Cardiac septum (tissue), 1 donor: ENCODE data around the gene SMIM22. TPM values are rescaled to one million over a fixed set of nuclear protein-coding genes. Genes with fewer than 3 reads are reported as not detected.

Experiments
- DNase-seq: peaks from one replicate; pipeline ENCODE4 v3.0.0-alpha.2; 2020; ENCODE audit warnings: low spot score
- intact Hi-C: fragments of 100-400 bp; cut with DNase I; formaldehyde crosslinking; loops from one replicate; pipeline ENCODE4 v1.14.0; 2022
- total RNA-seq: library from RNA; stranded (reverse); fragmentation: NEBNext Ultra II Directional; extraction: Animal tissue kit (Norgen Biotek cat#: 25700); gene quantifications from one replicate; pipeline ENCODE4 v1.2.1, GENCODE V29; 2021
- donor health status: DM: no; HTN: no; CAD: no.

Gene SMIM22
- total RNA-seq, 1 donor from 2014 or later = not detected

GRCh38 chr16:4806280-4806679, 11.1 kb downstream of the SMIM22 start:
- DNase-seq = no peak
- intact Hi-C loops = loop anchor here (10.0 kb wide), 3 partner anchors 71 to 149 kb away; partner anchors contain the start of genes ANKS3, DNAAF8, NUDT16L1 and SEC14L5

DNA sequence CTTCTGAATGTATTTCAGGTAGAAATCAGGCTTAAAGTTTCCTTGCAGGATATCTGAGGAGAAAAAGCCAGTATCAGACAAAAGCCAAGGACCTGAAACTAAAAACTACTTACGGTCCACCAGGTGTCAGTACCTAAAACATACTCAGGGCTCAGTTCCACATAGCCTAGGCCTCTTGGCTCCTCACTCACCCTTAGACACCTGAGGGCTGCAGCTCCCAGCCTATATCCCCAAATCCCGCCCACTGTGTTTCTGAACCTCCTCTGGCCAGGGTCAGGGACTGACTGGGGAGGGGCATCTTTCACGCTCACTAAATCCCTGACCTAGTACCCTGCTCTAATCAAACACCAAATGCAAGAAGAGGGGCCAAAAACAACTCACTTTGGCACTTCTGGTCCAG, 16.1 kb downstream of the SMIM22 start:
- intact Hi-C loops = no loop called here

GRCh38 chr16:4811773-4812172, 16.6 kb downstream of the SMIM22 start:
- intact Hi-C loops = no loop called here

More for the DNA sequence above, 16.1 kb downstream of the SMIM22 start:
- DNase-seq = no peak

DNA sequence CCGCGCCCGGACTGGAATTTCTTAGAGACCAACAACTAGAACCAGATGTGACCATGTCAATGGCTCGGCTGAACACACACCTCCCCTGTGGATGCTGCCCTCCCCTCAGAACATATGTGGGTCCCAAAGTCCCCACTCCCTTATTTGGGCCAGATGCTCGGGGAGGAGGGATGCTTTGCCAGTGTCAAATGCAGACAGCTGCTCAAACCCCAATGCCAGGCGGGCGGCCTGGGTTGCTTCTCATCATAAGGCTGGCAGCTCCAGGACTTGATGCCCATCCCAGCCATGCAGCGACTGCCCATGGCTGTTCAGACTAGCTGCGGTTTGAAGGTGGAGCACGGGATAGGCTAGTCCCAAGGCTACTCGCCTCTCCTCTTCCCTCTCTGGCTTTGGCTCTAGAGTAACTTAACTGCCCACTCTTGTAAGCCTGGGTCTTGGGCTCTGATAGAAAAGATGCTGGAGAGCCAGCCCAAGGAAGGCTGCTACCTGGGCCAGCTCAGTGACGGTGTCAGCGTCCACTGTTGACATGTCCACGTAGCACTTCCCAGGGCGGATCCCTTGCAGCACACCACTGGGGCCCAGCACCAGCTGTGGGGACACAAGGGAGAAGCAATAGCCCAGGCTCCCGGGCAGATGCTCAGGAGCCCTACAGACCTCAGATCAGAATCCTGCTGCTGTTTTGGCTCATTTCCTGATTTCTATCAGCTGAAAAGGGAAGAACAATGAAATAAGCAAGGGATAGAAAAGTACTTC, 18.3 kb downstream of the SMIM22 start:
- intact Hi-C loops = no loop called here
- no peak for DNase-seq

More at GRCh38 chr16:4811773-4812172, 16.6 kb downstream of the SMIM22 start:
- DNase-seq = no peak

DNA sequence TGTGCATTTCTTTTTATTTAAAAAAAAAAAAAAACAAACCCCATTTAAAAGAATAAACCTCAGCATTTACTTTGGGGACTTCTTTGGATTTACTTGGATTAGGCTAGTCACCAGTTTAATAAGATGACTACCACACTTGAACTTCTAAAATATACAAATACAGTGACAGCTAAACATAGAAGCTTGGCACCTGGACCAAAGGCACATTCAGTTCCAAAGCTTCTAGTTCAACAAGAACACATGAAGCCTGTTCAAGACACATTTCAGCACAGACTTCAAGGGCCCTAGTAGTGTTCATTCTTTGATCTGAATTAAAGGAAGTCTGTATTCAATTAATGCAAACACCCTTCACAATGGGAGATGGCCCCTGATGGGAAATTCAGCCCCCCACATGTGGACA, 18.9 kb downstream of the SMIM22 start:
- no peak for DNase-seq
- intact Hi-C loops = no loop called here

DNA sequence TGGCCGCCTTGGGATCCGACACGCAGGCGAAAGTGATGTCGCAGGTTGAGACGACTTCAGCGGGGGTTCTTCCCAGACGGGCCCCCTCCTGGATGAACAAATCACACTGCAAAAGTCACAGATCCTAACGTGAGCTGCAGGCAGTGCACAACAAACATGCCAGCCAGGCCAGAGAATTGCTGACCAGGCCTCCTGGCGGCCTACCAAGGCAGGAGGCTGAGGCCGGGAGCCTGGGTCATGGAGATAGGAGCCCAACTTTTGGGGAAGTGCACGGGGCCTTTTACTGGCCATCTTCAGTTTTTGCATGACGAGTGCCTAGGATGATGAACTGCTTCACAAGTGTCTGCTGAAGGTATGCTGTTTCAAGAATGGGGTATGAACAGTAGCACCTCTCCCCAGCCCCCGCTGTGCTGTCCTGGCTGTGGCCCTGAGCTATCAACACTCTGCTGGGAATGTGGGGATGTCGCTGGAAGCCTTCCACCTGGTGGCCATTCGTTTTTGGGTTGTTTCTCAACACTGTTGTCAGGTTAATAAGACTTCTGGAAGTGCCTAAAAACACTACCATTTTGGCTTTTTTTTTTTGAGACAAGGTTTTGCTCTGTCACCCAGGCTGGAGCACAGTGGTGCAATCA, 19.5 kb downstream of the SMIM22 start:
- intact Hi-C loops = no loop called here

DNA sequence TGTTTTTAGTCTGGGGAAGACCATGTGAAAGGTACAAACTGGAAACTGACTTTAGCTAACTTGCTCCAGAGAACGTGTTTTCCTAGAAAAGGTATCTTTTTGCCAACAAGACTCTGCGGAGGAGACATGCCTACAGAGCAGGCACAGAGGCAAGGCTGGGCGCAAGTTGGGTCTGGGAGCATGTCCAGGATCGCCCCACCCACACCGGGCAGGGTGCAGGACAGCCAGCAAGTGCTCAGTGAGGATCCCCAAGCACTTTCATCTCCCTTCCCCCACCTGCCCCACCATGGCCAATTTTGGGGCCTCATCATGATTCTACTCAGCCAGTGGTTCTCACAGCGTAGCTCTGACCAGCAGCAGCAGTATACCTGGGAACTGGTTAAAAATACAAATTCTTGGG, 25.5 kb downstream of the SMIM22 start:
- DNase-seq = no peak
- intact Hi-C loops = no loop called here

More for the DNA sequence above, 19.5 kb downstream of the SMIM22 start:
- DNase-seq = no peak

GRCh38 chr16:4825196-4825595, 30.0 kb downstream of the SMIM22 start:
- no peak for DNase-seq
- intact Hi-C loops = no loop called here

DNA sequence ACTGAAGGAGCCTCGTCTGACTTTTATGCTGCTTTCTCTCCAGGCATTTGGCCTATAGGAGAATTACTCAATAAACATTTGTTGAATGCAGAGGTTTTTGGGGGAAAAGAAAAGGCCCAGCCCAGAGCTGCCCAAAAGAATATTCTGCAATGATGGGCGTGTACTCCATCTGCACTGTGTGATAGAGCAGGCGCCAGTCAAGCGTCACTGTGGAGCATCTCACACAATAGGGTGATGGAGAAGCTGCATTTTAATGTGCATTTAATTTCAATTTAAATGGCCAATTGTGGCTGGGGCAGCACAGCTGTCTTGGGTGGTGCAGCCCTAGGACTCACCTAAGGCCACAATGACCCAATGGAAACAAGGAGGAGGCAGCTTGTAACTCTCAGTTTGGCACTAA, 31.4 kb downstream of the SMIM22 start:
- intact Hi-C loops = no loop called here
- no peak for DNase-seq

DNA sequence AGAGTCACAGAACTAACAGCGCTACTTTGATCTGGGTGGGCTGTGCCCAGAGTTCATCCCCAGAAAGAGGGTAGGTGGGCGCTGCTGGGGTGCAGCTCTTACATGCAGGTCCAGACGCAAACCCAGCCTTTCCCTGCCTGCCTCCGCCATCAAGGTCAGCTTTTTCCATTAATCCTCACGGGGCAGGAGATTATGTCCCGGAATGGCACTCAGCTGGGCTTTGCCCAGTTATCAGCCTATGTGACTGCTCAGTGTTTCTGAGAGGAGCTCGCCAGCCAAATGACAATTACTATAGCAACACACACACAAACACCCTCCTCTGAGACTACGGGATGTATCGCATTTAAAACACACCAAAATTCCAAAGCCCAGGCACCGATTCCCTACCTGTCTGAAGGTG, 31.8 kb downstream of the SMIM22 start:
- DNase-seq = no peak
- intact Hi-C loops = no loop called here

- DNase-seq = no peak
- intact Hi-C loops = no loop called here
Observed at GRCh38 chr16:4828567-4829321, 33.6 kb downstream of the SMIM22 start.

DNA sequence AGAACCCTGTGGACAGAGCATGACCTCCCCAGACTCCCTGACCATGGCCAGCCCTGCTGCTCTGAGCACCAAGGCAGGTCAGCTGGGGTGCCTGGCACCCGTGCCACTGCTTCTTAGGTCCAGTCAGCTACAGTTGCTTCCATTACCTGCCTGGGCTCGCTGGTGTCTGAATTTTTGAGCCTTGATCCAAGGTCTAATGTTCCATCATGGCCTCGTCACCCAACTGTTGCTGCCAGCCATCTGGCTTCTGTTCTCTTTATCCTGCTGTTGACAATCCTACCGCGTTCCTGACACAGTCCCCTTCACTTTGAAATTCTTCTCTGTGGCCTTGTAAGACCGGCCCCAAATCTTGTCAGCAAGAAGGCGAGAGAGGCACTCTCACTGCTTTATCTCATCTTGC, 35.2 kb downstream of the SMIM22 start:
- no peak for DNase-seq
- intact Hi-C loops = no loop called here

- no peak for DNase-seq
- intact Hi-C loops = no loop called here
Observed at GRCh38 chr16:4831616-4832015, 36.4 kb downstream of the SMIM22 start.

DNA sequence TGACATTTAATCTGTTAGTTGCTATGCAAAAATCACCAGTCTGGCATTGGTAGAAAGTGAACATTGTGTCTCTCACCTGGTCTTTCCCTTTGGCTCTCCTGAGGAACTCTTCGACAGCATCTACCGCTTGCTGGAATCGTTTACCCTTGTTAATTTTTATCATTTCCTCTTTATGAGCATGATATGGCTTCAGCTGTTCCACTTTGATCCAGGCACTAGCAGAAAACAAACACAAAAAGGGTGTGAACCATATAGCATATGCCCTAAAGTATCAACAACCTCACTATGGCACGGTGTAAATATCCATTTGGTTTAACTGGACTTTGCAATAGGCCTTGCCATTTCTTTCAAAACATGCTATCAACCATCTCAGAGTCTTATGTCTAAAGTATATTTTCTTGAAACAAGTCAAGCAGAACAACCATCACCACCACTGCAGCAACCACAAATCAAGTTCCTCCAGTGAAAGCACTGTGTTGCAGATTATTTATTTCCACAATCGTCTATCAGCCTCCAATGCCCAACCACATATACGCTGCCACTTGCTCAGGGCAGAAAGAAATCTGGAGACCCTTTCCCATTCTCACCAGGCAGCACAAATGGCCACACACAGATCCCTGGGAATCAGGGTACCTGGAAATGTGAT, 37.7 kb downstream of the SMIM22 start:
- DNase-seq = no peak
- intact Hi-C loops = no loop called here

DNA sequence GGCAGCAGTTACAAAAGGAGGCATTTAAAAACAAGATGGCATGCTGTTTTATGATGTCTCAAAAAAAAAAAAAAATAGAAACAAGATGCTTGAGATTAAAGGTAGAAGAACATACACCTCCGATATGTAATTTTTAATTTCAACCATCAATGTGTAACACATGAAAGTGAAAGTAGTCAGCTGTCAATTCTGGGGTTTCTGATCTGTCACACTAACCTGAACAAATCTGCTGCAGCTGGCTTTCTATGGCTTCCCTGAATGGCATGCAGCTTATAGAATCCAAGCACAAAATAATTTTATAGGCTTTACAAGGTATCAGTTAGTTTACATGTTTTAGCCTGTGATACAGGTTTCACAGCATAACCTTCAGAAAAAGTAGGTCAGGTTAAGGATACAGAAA, 38.4 kb downstream of the SMIM22 start:
- intact Hi-C loops = no loop called here

GRCh38 chr16:4836727-4837126, 41.6 kb downstream of the SMIM22 start:
- intact Hi-C loops = no loop called here
- DNase-seq = no peak

More for the DNA sequence above, 38.4 kb downstream of the SMIM22 start:
- DNase-seq = no peak

DNA sequence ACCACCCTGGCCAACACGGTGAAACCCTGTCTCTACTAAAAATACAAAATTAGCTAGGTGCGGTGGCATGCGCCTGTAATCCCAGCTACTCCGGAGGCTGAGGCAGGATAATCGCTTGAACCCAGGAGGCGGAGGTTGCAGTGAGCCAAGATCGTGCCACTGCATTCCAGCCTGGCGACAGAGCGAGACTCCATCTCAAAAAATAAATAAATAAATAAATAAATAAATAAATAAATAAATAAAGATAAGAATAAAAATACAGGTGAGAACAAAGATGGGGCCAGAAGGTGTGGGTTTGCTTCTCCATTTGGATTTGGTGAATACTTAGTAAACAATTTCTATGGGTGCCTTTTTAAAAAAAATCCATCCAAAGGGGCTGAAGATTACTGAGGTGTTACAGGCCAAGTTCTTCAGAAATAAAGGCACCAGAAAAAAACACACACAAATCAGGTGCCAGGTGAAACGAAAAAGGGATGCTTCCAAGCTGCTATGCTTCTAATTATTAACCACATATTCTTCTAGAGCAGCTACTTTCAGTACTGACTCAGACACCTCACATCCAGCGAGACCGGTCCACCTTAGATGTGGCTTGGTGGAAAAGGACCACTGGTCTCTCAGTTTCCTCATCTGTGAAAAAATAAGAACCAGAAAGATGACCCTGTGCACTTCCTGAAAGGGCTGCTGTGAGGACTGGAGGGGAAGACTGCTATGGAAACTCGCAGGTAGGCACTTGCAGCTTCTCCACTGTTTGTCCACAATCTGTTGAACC, 42.7 kb downstream of the SMIM22 start:
- intact Hi-C loops = no loop called here

GRCh38 chr16:4839942-4840341, 44.8 kb downstream of the SMIM22 start:
- DNase-seq = no peak
- intact Hi-C loops = loop anchor here (10.0 kb wide), 2 partner anchors 105 to 215 kb away; partner anchors contain the start of genes ANKS3, DNAAF8 and MGRN1

More for the DNA sequence above, 42.7 kb downstream of the SMIM22 start:
- no peak for DNase-seq

DNA sequence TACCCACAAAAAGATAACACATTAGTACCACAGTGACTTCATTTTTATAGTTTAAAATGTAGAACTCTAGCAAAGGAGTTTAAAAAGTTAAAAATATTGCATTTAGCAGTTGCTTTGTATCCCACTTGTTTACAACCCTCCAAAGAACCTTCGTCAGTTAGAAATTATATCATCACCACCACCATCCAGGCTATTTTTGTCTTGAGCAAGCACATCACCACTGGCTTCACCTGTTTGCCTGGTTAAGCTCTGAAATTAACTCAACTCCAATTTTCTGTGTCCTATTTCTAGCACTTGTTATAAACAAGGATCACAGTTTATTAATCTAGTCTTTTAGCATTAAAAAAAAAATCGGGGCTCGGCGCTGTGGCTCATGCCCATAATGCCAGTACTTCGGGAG, 45.8 kb downstream of the SMIM22 start:
- no peak for DNase-seq
- intact Hi-C loops = loop anchor here (10.0 kb wide), 2 partner anchors 106 to 216 kb away; partner anchors contain the start of genes ANKS3, DNAAF8 and MGRN1
